ENCODE data around the gene HID1.
"Not testable (repeated sequence)": the region's sequence is repeated elsewhere in the genome, so short reads cannot be mapped to it uniquely, and the experiment has no call there.

The HID1 gene

GRCh38 chr17:74972107-74972972 is at the start of gene HID1:
TSS of gene HID1 (minus strand) at chr17:74972759. CDS start at chr17:74972656, 103 bp downstream.
- DNase-seq, result peak; percentile 78 to 86

- no peak for DNase-seq
These were observed 48.0 kb upstream of the HID1 start for GRCh38 chr17:75020331-75021110.

- no peak for DNase-seq
These were observed 47.2 kb upstream of the HID1 start for GRCh38 chr17:75019710-75020109.

GRCh38 chr17:75019146-75019545 is 46.6 kb upstream of the HID1 start:
- DNase-seq, result no peak

GRCh38 chr17:75013092-75013559 is 40.6 kb upstream of the HID1 start:
- no peak for DNase-seq

- DNase-seq, result peak; percentile 89 to 92
These were observed 40.0 kb upstream of the HID1 start, which contains the start of gene MRPL58 for GRCh38 chr17:75012346-75013091. TSS of gene MRPL58 (plus strand) at chr17:75012670. CDS start at chr17:75012687, 17 bp downstream.

GRCh38 chr17:75012096-75012345 is 39.5 kb upstream of the HID1 start:
- no peak for DNase-seq

- peak in 1 of 2 experiments; percentile 42 for DNase-seq
These were observed 39.0 kb upstream of the HID1 start for GRCh38 chr17:75011401-75012095.

- DNase-seq, result peak; percentile 40 to 44
These were observed 38.3 kb upstream of the HID1 start for GRCh38 chr17:75010683-75011400.

- DNase-seq, result no peak
These were observed 36.7 kb upstream of the HID1 start for GRCh38 chr17:75009139-75009724.

- DNase-seq, result no peak
These were observed 35.8 kb upstream of the HID1 start for GRCh38 chr17:75008373-75008772.

GRCh38 chr17:75006653-75007052 is 34.1 kb upstream of the HID1 start:
- no peak for DNase-seq

GRCh38 chr17:75006084-75006483 is 33.5 kb upstream of the HID1 start:
- not testable (repeated sequence) for DNase-seq

GRCh38 chr17:75005291-75005690 is 32.7 kb upstream of the HID1 start:
- DNase-seq, result no peak

GRCh38 chr17:75004371-75004770 is 31.8 kb upstream of the HID1 start:
- DNase-seq, result no peak

GRCh38 chr17:75003957-75004355 is 31.4 kb upstream of the HID1 start:
- no peak for DNase-seq

- no peak for DNase-seq
These were observed 30.8 kb upstream of the HID1 start for GRCh38 chr17:75003070-75003956.

- DNase-seq, result no peak
These were observed 29.6 kb upstream of the HID1 start for GRCh38 chr17:75001915-75002843.

GRCh38 chr17:74999523-74999922 is 27.0 kb upstream of the HID1 start:
- DNase-seq, result no peak

All from activated T-cell treated with anti-CD3 and anti-CD28 coated beads, Interleukin-2, amount 50 U/mL, for 48 hours (primary cell).